Activated B cell treated with CpG ODN at 0.5 μM for 24 hours (primary cell): ENCODE data around the gene KRTAP10-5. TPM values are rescaled to one million over a fixed set of nuclear protein-coding genes. Genes with fewer than 3 reads are reported as not detected.
A peak's percentile ranks its signal among the peaks of the same experiment; 100 is the strongest.

Experiments used
- ATAC-seq: fragments of 200-7000 bp; cut with Tn5 transposase; one replicate; pipeline ENCODE4 v1.10.0; 2021; ENCODE audit warnings: low read depth, mild to moderate bottlenecking, moderate library complexity
- CTCF ChIA-PET: fragments of 350-600 bp; sonication (Branson Sonifier 250); formaldehyde crosslinking; loops from one replicate; lab custom pipeline; 2021; ENCODE audit warnings: antibody characterized with exemption; lab: Charles Lee
- POLR2A ChIA-PET: fragments of 350-600 bp; sonication (Branson Sonifier 250); formaldehyde crosslinking; loops from one replicate; lab custom pipeline; 2021; ENCODE audit warnings: antibody characterized with exemption; lab: Charles Lee
- DNase-seq: peaks from one replicate; pipeline ENCODE4 v3.0.0; 2022
- H3K27ac Mint-ChIP-seq: one replicate; pipeline ENCODE4 v1.8.0; 2020; ENCODE audit warnings: mixed read lengths
- H3K27me3 Mint-ChIP-seq: one replicate; pipeline ENCODE4 v1.8.0; 2021; ENCODE audit warnings: mixed read lengths
- H3K36me3 Mint-ChIP-seq: one replicate; pipeline ENCODE4 v1.8.0; 2021; ENCODE audit warnings: low read depth, mixed read lengths
- H3K4me1 Mint-ChIP-seq: one replicate; pipeline ENCODE4 v1.8.0; 2021; ENCODE audit warnings: mixed read lengths
- H3K4me3 Mint-ChIP-seq: one replicate; pipeline ENCODE4 v1.8.0; 2020; ENCODE audit warnings: mild to moderate bottlenecking, mixed read lengths
- H3K9me3 Mint-ChIP-seq: one replicate; pipeline ENCODE4 v1.8.0; 2020; ENCODE audit warnings: mixed read lengths
- intact Hi-C: fragments of 100-400 bp; cut with micrococcal nuclease; formaldehyde crosslinking; loops from one replicate; pipeline ENCODE4 v1.15.1; 2024
- total RNA-seq: library from RNA; stranded (reverse); gene quantifications from 2 replicates; pipeline ENCODE4 v1.2.3, GENCODE V29; 2022
- TF ChIP-seq, protein P1 (sequence below): fragments of 200-600 bp; IDR thresholded peaks from one replicate; pipeline ENCODE4 v1.8.0; 2022; ENCODE audit warnings: antibody characterized with exemption, mild to moderate bottlenecking

Gene KRTAP10-5
- total RNA-seq, 1 donor from 2014 or later: not detected

DNA sequence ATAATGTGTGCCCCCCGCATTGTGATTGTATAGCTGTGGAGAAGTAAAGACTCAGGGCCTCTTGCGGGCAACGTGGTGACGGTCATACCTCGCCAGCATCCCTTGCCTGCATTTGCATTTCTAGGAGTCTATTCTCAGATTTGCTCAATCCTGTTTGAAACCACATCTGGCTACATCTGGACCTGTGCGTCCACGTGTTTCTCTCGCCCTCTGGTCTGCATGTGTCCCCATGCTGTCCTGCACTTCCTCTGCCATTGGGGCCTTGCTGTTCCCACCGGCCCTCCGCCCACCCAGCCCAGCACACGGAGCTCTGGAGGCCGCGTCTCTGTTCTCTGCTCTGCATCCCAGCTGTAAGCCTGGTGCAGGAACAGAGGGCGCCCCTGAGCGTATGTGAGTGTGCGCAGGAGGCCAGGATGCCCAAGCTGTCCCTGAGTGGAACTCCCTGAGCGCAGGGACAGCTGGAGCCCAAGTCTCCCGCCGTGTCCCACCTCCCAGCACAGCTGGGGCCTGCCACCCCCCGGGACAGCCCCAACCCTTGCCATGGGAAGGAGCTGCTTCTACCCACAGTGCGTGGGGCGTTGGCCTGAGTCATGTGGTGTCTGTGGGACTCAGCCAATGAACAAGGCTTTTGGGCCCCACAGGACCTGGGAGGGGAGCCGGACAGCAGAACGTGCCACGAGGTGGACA is 30.7 kb downstream of the KRTAP10-5 start:
- peaks cover 8% of the 10 kb centered on the region for H3K36me3 Mint-ChIP-seq
- H3K27ac Mint-ChIP-seq: no peak overlapping the region
- POLR2A ChIA-PET: no interaction called here
- ATAC-seq (no peak), DNase-seq (peak; percentile 12)
- H3K9me3 Mint-ChIP-seq: peaks cover 17% of the 10 kb centered on the region
- TF ChIP-seq, protein P1, sequence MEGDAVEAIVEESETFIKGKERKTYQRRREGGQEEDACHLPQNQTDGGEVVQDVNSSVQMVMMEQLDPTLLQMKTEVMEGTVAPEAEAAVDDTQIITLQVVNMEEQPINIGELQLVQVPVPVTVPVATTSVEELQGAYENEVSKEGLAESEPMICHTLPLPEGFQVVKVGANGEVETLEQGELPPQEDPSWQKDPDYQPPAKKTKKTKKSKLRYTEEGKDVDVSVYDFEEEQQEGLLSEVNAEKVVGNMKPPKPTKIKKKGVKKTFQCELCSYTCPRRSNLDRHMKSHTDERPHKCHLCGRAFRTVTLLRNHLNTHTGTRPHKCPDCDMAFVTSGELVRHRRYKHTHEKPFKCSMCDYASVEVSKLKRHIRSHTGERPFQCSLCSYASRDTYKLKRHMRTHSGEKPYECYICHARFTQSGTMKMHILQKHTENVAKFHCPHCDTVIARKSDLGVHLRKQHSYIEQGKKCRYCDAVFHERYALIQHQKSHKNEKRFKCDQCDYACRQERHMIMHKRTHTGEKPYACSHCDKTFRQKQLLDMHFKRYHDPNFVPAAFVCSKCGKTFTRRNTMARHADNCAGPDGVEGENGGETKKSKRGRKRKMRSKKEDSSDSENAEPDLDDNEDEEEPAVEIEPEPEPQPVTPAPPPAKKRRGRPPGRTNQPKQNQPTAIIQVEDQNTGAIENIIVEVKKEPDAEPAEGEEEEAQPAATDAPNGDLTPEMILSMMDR: no peak
- peaks cover 8% of the 10 kb centered on the region for H3K4me1 Mint-ChIP-seq
- CTCF ChIA-PET: no interaction called here
- no peak overlapping the region for H3K4me3 Mint-ChIP-seq
- peaks cover 35% of the 10 kb centered on the region for H3K27me3 Mint-ChIP-seq
- intact Hi-C loops: no loop called here

DNA sequence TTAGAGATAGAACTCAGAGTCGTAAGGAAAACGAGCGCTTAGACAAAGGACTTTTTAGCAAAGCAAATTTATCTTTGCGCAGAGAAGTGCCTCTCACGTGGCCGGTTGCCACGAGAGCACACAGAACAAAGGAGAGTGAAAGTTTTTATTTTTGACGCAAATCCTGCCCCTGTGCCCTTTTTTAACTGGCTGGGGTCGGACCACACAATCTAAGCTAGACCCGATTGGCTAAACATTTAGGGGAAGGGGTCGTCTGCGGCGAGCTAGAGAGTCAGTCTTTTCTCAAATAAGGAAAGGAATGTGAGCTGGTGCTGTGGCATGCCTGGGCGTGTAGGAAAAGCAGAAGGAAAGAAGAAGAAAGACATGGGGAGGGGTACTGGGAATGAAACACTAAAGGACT is 31.5 kb downstream of the KRTAP10-5 start:
- TF ChIP-seq, protein P1: no peak
- ATAC-seq (no peak), DNase-seq (no peak)
- no peak overlapping the region for H3K4me3 Mint-ChIP-seq
- peaks cover 8% of the 10 kb centered on the region for H3K4me1 Mint-ChIP-seq
- H3K9me3 Mint-ChIP-seq: peaks cover 17% of the 10 kb centered on the region
- no peak overlapping the region for H3K27ac Mint-ChIP-seq
- peaks cover 8% of the 10 kb centered on the region for H3K36me3 Mint-ChIP-seq
- CTCF ChIA-PET: no interaction called here
- intact Hi-C loops: no loop called here
- POLR2A ChIA-PET: no interaction called here
- peaks cover 35% of the 10 kb centered on the region for H3K27me3 Mint-ChIP-seq

DNA sequence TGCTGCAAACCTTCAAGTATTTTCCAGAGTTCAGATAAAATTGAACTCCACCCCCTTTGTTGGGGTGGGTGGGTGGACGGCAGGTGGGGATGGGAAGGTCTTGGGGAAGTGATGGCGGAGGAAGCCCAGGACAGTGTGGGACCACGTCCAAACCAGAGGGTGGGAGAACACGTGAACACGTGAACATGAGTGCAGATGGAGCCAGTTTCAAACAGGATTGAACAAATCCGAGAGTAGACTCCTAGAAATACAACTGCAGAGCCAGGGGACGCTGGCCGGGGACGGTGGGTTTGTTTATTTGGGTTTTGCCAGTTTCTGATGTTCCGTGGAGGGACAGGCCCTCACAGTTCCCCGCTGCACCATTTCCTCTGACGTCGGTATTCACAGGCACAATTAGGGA is 32.0 kb downstream of the KRTAP10-5 start:
- peaks cover 8% of the 10 kb centered on the region for H3K36me3 Mint-ChIP-seq
- H3K9me3 Mint-ChIP-seq: peaks cover 17% of the 10 kb centered on the region
- CTCF ChIA-PET: no interaction called here
- peaks cover 8% of the 10 kb centered on the region for H3K4me1 Mint-ChIP-seq
- H3K27ac Mint-ChIP-seq: no peak overlapping the region
- TF ChIP-seq, protein P1: no peak
- peaks cover 33% of the 10 kb centered on the region for H3K27me3 Mint-ChIP-seq
- POLR2A ChIA-PET: interaction anchor here (0.5 kb wide), 1 partner anchor 1326 kb away, joined by 4 read pairs; no protein-coding TSS in a partner anchor
- ATAC-seq (no peak), DNase-seq (no peak)
- intact Hi-C loops: no loop called here
- no peak overlapping the region for H3K4me3 Mint-ChIP-seq

DNA sequence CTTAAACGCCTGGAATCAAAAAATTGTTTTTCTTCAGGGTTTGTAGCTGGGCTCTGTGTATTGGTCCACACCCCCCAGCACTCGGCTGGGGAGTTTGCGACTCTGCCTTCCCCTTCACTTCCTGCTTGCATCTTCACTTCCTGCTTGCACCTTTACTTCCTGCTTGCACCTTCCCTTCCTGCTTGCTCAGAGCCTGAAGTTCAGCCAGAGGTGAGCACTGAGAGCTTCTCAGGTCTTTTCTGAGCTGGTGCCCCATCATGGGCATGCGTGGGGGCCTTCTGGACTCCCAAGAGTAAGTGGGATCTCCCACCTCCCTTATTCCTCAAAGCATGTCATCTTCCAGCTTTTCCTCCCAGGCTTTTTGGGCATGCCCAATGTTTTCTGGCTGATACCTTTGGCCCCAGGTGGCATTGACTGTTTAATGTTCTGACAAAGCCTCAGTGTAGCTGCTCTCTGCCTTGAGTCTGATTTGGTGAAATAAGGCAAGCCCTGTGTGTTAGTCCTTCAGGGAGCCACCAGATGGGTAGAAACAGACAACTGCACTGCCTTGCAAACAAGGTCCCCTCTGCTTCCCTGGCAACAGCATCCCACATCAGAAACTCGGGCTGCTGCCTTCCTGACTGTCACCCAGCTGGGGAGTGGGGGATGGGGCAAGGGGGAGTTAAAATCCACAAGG is 32.6 kb downstream of the KRTAP10-5 start:
- H3K36me3 Mint-ChIP-seq: peaks cover 8% of the 10 kb centered on the region
- H3K9me3 Mint-ChIP-seq: peaks cover 17% of the 10 kb centered on the region
- CTCF ChIA-PET: no interaction called here
- ATAC-seq (no peak), DNase-seq (no peak)
- peaks cover 28% of the 10 kb centered on the region for H3K27me3 Mint-ChIP-seq
- TF ChIP-seq, protein P1: no peak
- intact Hi-C loops: no loop called here
- peaks cover 8% of the 10 kb centered on the region for H3K4me1 Mint-ChIP-seq
- no peak overlapping the region for H3K27ac Mint-ChIP-seq
- H3K4me3 Mint-ChIP-seq: peak overlapping the region; percentile 33
- POLR2A ChIA-PET: interaction anchor here (0.5 kb wide), 1 partner anchor 1326 kb away, joined by 4 read pairs; no protein-coding TSS in a partner anchor

DNA sequence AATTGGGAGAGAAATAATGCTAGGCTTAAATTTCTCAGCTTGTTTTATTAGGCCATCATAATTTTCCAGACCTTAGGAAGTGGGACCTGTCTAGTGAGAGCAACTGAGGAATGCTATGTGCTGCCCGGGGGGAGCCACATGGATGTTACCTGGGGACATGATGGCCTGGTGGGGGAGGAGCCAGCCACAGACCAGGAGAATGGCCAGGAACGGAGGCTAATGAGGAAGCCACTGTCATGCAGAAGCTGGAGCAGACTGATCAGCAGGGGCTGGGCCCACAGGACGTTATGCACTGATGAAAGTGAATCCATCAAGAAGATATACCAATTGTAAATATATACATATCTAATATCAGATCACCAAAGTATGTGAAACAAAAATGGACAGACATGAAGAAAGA is 35.8 kb downstream of the KRTAP10-5 start:
- H3K9me3 Mint-ChIP-seq: peaks cover 17% of the 10 kb centered on the region
- CTCF ChIA-PET: no interaction called here
- TF ChIP-seq, protein P1: no peak
- H3K27me3 Mint-ChIP-seq: peaks cover 15% of the 10 kb centered on the region
- H3K27ac Mint-ChIP-seq: no peak overlapping the region
- POLR2A ChIA-PET: no interaction called here
- intact Hi-C loops: no loop called here
- H3K36me3 Mint-ChIP-seq: peaks cover 8% of the 10 kb centered on the region
- ATAC-seq (no peak), DNase-seq (no peak)
- H3K4me1 Mint-ChIP-seq: peaks cover 8% of the 10 kb centered on the region
- H3K4me3 Mint-ChIP-seq: no peak overlapping the region
